ENCODE results near the gene PSMB10.

GRCh38 chr16:67935101-67935401 lies 1.6 kb downstream of the PSMB10 start:
- TF ChIP-seq SIN3A (IDR thresholded peaks at IDR 0.05; ENCODE audit: borderline replicate concordance, insufficient read depth, low read length), result no peak
- TF ChIP-seq REST (IDR thresholded peaks at IDR 0.05; ENCODE audit: insufficient read depth in 1 of 2, low read depth in 2 of 2, low read length in 2 of 2), result no peak
- TF ChIP-seq TAF1 (IDR thresholded peaks at IDR 0.05; ENCODE audit: borderline replicate concordance, insufficient read depth, low read length), result no peak

All from PFSK-1 (cell line).